ENCODE measurements around the gene CERCAM.

- no peak for TF ChIP-seq CTCF (conservative IDR thresholded peaks at IDR 0.05; ENCODE audit: low read depth, low read length)
- no peak for TF ChIP-seq SMC3 (IDR thresholded peaks at IDR 0.05; ENCODE audit: low read depth, low read length)
- no peak for TF ChIP-seq POLR2A (IDR thresholded peaks at IDR 0.05; ENCODE audit: low read depth, low read length)
- no peak for TF ChIP-seq RAD21 (IDR thresholded peaks at IDR 0.05; ENCODE audit: low read length)
- TF ChIP-seq CHD1 (IDR thresholded peaks at IDR 0.05; ENCODE audit: low read depth, low read length): no peak
- TF ChIP-seq USF2 (IDR thresholded peaks at IDR 0.05; ENCODE audit: low read depth, low read length): no peak
- no peak for TF ChIP-seq BHLHE40 (IDR thresholded peaks at IDR 0.05; ENCODE audit: low read depth, low read length)
- no peak for TF ChIP-seq RCOR1 (IDR thresholded peaks at IDR 0.05; ENCODE audit: insufficient replicate concordance, low read length)
These were observed 52.4 kb downstream of the CERCAM start for GRCh38 chr9:128473104-128473503.

Measured in IMR-90 (cell line).